ENCODE results near the gene GRIP1.

The GRIP1 gene

DNA sequence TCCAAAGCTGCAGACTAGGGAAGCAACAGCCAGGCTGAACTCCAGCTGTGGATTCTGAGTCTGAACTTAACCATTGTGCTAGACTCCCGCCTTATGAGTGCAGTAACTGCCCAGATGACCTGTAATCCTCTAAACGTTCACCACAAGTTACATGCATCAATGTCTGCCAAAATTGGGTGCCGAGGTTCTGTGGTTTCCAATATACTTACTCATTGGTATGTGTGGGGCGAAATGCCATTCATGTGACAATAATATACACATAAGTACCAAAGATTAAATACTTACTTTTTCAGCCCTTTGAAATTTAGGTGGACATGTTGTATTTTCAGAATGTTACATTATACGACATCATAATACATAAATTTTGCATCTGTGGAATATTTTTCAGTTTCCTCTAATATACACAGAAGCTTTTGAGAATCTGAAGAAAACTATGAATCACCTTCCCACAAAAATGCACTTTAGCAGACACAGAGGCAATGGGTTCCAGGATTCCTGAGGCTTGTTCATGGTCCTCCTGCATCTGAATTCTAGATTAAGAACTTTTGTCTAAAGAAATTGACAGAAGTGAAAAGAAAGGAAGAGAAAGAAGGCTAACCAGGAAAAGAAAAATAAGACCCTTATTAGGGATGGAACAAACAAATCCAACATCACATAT lies 31.7 kb downstream of the GRIP1 start:
- TF ChIP-seq, protein P1, sequence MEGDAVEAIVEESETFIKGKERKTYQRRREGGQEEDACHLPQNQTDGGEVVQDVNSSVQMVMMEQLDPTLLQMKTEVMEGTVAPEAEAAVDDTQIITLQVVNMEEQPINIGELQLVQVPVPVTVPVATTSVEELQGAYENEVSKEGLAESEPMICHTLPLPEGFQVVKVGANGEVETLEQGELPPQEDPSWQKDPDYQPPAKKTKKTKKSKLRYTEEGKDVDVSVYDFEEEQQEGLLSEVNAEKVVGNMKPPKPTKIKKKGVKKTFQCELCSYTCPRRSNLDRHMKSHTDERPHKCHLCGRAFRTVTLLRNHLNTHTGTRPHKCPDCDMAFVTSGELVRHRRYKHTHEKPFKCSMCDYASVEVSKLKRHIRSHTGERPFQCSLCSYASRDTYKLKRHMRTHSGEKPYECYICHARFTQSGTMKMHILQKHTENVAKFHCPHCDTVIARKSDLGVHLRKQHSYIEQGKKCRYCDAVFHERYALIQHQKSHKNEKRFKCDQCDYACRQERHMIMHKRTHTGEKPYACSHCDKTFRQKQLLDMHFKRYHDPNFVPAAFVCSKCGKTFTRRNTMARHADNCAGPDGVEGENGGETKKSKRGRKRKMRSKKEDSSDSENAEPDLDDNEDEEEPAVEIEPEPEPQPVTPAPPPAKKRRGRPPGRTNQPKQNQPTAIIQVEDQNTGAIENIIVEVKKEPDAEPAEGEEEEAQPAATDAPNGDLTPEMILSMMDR (IDR thresholded peaks at IDR 0.05; ENCODE audit: low read depth, low read length, poor library complexity, severe bottlenecking): no peak
- no peak for TF ChIP-seq EZH2phosphoT487 (IDR thresholded peaks at IDR 0.05; ENCODE audit: borderline replicate concordance, low read length)
- Histone ChIP-seq H3K4me1 (ENCODE audit: control insufficient read depth, low read length) (no peaks in the 10 kb centered on the region), H3K79me2 (ENCODE audit: control insufficient read depth, low read length) (no peaks in the 10 kb centered on the region), H3F3A (ENCODE audit: control insufficient read depth, insufficient read depth) (no peaks in the 10 kb centered on the region), H3K27me3 (ENCODE audit: control insufficient read depth, low read length) (no peaks in the 10 kb centered on the region), H3K9me2 (replicated peaks; ENCODE audit: control insufficient read depth, low read length) (no peaks in the 10 kb centered on the region), H3K36me3 (ENCODE audit: control insufficient read depth, low read length) (no peaks in the 10 kb centered on the region), H4K20me1 (ENCODE audit: control insufficient read depth, insufficient read depth, low read depth, low read length) (no peaks in the 10 kb centered on the region), H3K4me3 (ENCODE audit: low read length) (no peak overlapping the region), H3K4me2 (ENCODE audit: low read length) (no peak overlapping the region), H3K27ac (ENCODE audit: low read depth, low read length) (no peak overlapping the region), H3K9me3 (ENCODE audit: control insufficient read depth, insufficient read depth, low read length) (no peaks in the 10 kb centered on the region)

DNA sequence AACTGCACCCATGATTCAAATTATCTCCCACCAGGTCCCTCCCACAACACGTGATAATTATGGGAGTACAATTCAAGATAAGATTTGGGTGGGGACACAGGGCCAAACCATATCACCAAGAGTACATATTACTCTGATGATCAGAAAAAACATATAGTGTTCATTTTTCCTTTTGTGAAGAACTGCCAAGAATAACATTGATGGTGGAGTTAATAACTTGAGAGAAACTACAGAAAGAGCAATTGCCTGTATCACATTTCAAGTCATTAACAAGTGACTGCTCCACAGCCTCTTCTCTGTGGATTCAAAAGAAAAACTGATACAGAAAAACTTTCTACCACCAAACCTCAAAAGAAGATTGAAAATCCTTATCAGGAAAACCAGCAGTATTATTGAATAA lies 34.7 kb downstream of the GRIP1 start:
- H3K36me3 ChIP-seq (ENCODE audit: control insufficient read depth, low read length): no peaks in the 10 kb centered on the region
- no peaks in the 10 kb centered on the region for H4K20me1 ChIP-seq (ENCODE audit: control insufficient read depth, insufficient read depth, low read depth, low read length)
- H3K79me2 ChIP-seq (ENCODE audit: control insufficient read depth, low read length): no peaks in the 10 kb centered on the region
- H3K9me2 ChIP-seq (replicated peaks; ENCODE audit: control insufficient read depth, low read length): no peaks in the 10 kb centered on the region
- peaks cover 22% of the 10 kb centered on the region for H3K4me1 ChIP-seq (ENCODE audit: control insufficient read depth, low read length)
- H3K27me3 ChIP-seq (ENCODE audit: control insufficient read depth, low read length): no peaks in the 10 kb centered on the region
- H3K4me3 ChIP-seq (ENCODE audit: low read length): no peak overlapping the region
- no peak for TF ChIP-seq EZH2phosphoT487 (IDR thresholded peaks at IDR 0.05; ENCODE audit: borderline replicate concordance, low read length)
- TF ChIP-seq, protein P1 (IDR thresholded peaks at IDR 0.05; ENCODE audit: low read depth, low read length, poor library complexity, severe bottlenecking): no peak
- H3K27ac ChIP-seq (ENCODE audit: low read depth, low read length): no peak overlapping the region
- no peaks in the 10 kb centered on the region for H3F3A ChIP-seq (ENCODE audit: control insufficient read depth, insufficient read depth)
- H3K4me2 ChIP-seq (ENCODE audit: low read length): no peak overlapping the region
- no peaks in the 10 kb centered on the region for H3K9me3 ChIP-seq (ENCODE audit: control insufficient read depth, insufficient read depth, low read length)

DNA sequence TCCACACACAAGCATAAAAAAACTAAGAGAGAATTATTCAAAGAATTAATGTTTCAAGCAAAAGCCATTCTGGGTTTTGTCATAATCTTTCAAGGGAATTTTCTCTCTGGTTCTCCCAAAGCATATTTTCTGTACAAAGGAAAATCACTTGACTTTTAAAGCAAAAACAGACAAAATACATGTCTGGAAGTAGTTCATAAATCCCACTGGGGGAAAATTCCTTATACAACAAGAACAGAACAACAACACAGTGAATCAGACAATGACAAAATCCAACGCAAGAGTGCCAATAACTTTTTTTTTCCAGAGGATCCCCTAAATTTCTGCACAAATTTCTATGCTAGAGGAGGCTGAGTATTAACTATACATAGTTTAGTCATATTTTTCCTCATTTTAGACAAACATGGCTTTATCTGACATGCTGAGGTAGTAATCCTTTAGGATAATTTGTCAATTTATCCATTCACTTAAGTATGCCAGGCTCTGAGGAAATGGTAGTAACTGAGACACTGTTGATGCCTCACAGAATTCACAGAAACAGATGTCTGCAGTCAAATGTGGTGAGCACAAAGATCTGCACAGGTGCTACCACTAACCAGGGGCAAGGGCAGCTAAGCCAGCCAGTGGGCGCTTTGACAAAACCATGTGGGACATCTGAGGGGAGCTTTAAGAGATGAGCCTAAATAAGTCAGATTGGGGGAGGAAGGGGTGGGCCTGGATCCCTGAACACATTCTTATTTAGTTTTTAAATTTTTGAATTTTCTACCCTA lies 38.0 kb downstream of the GRIP1 start:
- no peaks in the 10 kb centered on the region for H3K79me2 ChIP-seq (ENCODE audit: control insufficient read depth, low read length)
- 0 out of 2 replicates have a peak overlapping the region, but pooled peaks have one; percentile 16 for H3K4me2 ChIP-seq (ENCODE audit: low read length)
- H3K9me2 ChIP-seq (replicated peaks; ENCODE audit: control insufficient read depth, low read length): no peaks in the 10 kb centered on the region; the same call in 1 of the 2 replicates
- H3K27me3 ChIP-seq (ENCODE audit: control insufficient read depth, low read length): no peaks in the 10 kb centered on the region
- no peaks in the 10 kb centered on the region for H4K20me1 ChIP-seq (ENCODE audit: control insufficient read depth, insufficient read depth, low read depth, low read length)
- peaks cover 37% of the 10 kb centered on the region for H3K4me1 ChIP-seq (ENCODE audit: control insufficient read depth, low read length)
- H3K9me3 ChIP-seq (ENCODE audit: control insufficient read depth, insufficient read depth, low read length): no peaks in the 10 kb centered on the region
- H3K36me3 ChIP-seq (ENCODE audit: control insufficient read depth, low read length): no peaks in the 10 kb centered on the region
- TF ChIP-seq EZH2phosphoT487 (IDR thresholded peaks at IDR 0.05; ENCODE audit: borderline replicate concordance, low read length): no peak
- TF ChIP-seq, protein P1 (IDR thresholded peaks at IDR 0.05; ENCODE audit: low read depth, low read length, poor library complexity, severe bottlenecking): no peak
- H3K27ac ChIP-seq (ENCODE audit: low read depth, low read length): no peak overlapping the region
- no peak overlapping the region for H3K4me3 ChIP-seq (ENCODE audit: low read length)
- no peaks in the 10 kb centered on the region for H3F3A ChIP-seq (ENCODE audit: control insufficient read depth, insufficient read depth)
